ENCODE measurements around the gene TGFBR3.
"Not testable (repeated sequence)": the region's sequence is repeated elsewhere in the genome, so short reads cannot be mapped to it uniquely, and the experiment has no call there.

Gene TGFBR3

DNA sequence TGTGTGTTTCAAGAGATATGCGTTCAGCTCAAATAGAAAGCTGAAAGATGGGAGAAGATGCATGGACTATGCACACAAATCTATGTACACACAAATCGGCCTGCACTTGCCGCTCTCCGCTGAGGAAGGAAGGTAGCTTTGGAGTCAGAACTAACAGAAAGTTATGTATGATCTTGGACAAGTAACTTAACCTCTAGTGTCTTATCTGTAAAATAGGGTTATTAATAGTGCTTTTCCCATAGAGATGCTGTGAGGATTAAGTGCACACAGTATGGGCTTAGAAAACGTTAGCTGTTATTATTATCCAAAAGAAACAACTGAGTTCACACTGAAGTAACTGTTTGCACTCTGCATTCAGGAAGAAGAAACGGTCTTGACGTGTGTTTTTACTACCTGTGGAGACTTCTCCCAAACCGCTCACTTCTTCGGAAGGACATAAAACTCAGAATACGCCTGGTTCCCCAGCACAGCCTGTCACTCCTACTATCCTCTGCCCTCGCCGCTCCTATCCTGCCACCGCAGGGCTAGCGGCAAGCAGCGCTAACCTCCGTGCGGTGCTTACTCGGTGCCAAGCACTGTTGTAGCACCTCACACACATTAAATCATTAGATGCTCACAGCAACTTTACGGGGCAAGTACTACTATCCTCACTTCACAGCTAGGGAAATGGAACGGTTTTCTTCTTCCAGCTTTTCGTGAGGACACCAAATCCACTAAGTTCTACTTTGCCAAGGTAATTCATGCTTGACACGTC is 1.3 kb downstream of the TGFBR3 start:
- no peak for DNase-seq (ENCODE audit: low read depth in 2 of 2)

DNA sequence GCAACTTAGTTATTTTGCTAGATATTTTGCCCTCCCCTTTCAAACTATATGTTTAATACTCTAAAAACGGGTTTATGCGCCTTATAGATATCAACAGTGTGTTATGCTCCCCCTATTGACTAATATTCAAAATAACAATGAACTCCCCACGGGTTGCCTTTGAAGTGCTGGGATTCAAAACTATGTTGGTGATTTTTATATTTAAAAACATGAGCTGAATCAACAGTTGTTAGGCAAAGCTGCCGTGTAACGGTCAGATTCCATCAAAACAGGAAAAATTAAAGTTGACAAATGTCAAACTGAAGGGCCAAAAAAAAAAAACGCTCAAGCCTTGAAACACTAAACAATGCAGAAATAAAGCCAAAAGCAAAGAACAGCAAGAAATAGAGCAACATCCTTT is 2.5 kb downstream of the TGFBR3 start:
- no peak for DNase-seq (ENCODE audit: low read depth in 2 of 2)

GRCh38 chr1:91881280-91881679 is 4.7 kb downstream of the TGFBR3 start:
- no peak for DNase-seq (ENCODE audit: low read depth in 2 of 2)

- DNase-seq (ENCODE audit: low read depth in 2 of 2): no peak
Observed at GRCh38 chr1:91879733-91880132, 6.2 kb downstream of the TGFBR3 start.

- no peak for DNase-seq (ENCODE audit: low read depth in 2 of 2)
Observed at GRCh38 chr1:91877574-91878208, 8.3 kb downstream of the TGFBR3 start.

- no peak for DNase-seq (ENCODE audit: low read depth in 2 of 2)
Observed at GRCh38 chr1:91876781-91877573, 9.0 kb downstream of the TGFBR3 start.

DNA sequence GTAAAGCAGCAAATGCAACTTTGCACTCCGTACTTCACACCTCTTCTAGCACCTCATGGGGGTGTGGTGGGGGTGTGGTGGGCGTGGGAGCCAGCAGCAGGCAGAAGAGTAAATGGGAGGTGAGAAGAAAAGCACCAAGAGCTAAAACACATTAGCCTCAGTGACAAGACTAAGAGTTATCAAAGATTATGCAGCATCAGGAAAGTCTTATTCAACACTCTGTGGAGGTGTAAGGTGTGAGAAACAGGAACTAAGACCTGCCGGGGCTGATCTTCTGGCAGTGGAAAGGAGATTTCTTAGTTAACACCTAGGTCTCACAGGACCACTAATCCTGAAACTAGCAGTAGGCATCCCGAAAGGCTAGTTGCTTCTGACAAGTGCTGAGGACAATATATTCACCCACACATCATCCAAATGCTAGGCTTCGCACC is 9.9 kb downstream of the TGFBR3 start:
- no peak for DNase-seq (ENCODE audit: low read depth in 2 of 2)

GRCh38 chr1:91874167-91874566 is 11.8 kb downstream of the TGFBR3 start:
- DNase-seq (ENCODE audit: low read depth in 2 of 2): no peak

GRCh38 chr1:91872559-91873081 is 13.3 kb downstream of the TGFBR3 start:
- no peak for DNase-seq (ENCODE audit: low read depth in 2 of 2)

DNA sequence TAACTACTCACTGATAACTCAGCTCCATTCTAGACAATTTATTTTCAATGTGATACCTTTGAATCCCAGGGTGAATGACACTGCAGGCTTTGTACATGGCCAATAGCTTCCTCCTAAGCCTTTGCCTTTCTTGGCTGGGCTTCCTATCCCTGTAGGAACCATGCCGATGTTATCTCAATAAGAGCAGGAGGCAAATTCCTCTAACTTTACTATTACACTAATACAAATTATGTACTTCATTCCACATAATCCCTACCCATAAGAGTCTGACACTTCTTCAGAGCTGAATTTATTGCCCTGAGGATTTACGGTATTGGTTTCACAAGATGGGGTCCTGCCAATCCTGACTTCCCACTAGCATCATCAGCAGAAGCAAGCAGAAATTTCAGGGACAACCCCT is 14.0 kb downstream of the TGFBR3 start:
- DNase-seq (ENCODE audit: low read depth in 2 of 2): no peak

- no peak for DNase-seq (ENCODE audit: low read depth in 2 of 2)
Observed at GRCh38 chr1:91870322-91870721, 15.6 kb downstream of the TGFBR3 start.

- DNase-seq (ENCODE audit: low read depth in 2 of 2): no peak
Observed at GRCh38 chr1:91866425-91866824, 19.5 kb downstream of the TGFBR3 start.

DNA sequence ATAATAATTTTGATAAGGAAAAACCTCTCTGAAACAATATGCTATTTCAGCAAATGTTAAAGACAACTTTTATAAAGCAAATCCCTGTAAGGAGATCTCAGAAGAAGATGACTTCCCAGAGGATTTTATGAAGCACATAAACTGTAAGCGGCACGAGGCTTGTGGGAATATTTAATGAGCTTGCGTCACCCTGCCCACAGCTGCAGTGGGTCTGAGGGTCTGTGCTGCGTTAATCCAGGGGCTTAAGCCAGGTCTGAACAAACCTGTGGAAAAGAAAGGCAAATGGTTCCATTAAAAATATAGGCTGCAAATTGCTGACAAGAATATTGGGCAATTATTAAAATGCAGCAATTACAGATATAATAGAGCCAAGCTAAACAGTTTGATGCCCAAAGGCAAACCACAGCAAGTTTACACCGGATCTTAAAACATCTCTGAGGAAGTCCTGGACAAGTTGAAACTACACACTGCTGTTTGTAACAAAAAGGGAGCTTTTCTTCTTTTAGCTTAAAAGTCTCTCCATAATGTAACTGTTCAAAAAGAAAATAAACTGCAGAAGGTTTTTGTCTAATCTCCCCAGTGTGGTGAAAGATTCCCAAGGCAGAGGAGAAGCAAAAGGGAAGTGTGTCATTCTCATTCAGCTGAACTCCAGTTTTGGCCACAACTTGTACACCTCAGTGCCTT is 21.8 kb downstream of the TGFBR3 start:
- no peak for DNase-seq (ENCODE audit: low read depth in 2 of 2)

DNA sequence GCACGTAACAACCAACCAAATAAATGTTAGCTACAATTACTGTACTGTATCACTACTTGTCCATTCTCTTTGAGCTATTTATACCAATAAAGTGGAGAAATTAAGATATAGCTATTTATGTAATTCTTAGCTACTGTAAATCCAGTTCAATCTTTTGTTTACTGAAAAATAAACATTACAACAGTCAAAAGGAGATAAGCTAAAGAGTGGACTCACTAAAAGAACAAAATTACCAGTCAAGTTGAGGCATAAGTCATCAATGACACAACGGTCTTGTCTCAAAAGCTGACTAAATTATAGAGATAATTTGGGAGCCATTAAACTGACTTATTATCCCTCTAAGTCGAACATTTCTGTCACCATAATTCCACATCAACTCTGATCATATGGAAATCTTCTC is 22.5 kb downstream of the TGFBR3 start:
- no peak for DNase-seq (ENCODE audit: low read depth in 2 of 2)

GRCh38 chr1:91862120-91862519 is 23.8 kb downstream of the TGFBR3 start:
- DNase-seq (ENCODE audit: low read depth in 2 of 2): no peak

DNA sequence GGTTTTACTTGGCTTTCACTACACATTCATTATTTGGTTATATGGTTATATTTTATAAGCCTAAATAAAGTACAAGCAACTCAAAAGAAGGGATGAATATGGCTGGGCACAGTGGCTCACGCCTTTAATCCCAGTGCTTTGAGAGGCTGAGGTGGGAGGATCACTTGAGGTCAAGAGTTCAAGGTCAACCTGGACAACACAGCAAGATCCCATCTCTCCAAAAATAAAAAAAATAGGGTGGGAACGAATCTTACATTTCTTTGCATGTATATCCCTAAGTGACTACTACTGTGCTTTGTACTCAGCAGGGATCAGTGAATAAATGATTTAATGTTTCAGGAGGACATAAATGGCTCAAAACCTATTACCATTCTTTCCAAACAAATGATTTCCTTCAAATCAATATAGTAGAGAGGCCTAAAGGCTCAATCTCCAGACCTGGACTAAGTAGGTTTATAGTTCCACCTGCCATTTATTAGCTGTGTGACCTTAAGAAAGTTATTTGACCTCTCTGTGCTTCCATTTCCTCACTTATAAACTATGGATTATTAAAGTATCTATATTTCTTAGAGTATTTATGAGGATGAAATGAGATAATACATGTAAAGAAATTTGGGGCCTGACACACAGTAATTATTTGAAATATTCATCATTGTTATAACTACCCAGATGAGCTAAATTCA is 28.3 kb downstream of the TGFBR3 start:
- DNase-seq (ENCODE audit: low read depth in 2 of 2): no peak

- DNase-seq (ENCODE audit: low read depth in 2 of 2): no peak
Observed at GRCh38 chr1:91856996-91857395, 29.0 kb downstream of the TGFBR3 start.

- DNase-seq (ENCODE audit: low read depth in 2 of 2): no peak
Observed at GRCh38 chr1:91854852-91855534, 31.0 kb downstream of the TGFBR3 start.

- DNase-seq (ENCODE audit: low read depth in 2 of 2): no peak
Observed at GRCh38 chr1:91853397-91853796, 32.6 kb downstream of the TGFBR3 start.

GRCh38 chr1:91852011-91852410 is 33.9 kb downstream of the TGFBR3 start:
- DNase-seq (ENCODE audit: low read depth in 2 of 2): not testable (repeated sequence)

Measured in fibroblast of skin of left biceps (primary cell).